GM12864 (cell line): ENCODE data around the gene ZNF182.
A peak's percentile ranks its signal among the peaks of the same experiment; 100 is the strongest.
"Not testable (repeated sequence)": the region's sequence is repeated elsewhere in the genome, so short reads cannot be mapped to it uniquely, and the experiment has no call there.

Experiments
- DNase-seq: peaks from one replicate; pipeline ENCODE4 v3.0.0-alpha.2; 2011; ENCODE audit warnings: low read depth
- H3K4me3 ChIP-seq: 2 replicates; pipeline ENCODE4 v1.5.1; 2011; ENCODE audit warnings: mild to moderate bottlenecking, low read depth, low read length, control low read depth
- TF ChIP-seq, protein P1 (sequence below): IDR thresholded peaks from 2 replicates; pipeline ENCODE4 v1.5.1; 2011; ENCODE audit warnings: low read depth, mild to moderate bottlenecking, moderate library complexity, low read length, control low read depth, inconsistent platforms; ENCODE audit errors: missing control alignments

The ZNF182 gene

DNA sequence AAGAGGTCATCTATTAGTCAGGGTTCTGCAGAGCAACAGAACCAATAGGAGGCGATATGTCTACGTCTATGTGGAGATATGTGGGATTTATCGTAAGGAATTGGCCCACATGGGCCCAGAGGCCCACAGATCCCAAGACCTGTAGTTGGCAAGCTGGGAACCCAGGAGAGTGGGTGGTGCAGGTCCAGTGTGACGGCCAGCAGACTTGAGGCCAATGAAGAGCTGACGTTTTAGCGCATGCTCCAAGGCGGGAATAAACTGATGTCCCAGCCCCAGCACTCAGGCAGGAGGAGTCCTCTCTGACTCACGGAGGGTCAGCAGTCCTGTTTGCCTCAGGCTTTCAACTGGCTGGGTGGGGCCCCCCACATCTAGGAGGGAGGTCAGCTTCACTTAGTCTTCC lies 24.3 kb upstream of the ZNF182 start:
- H3K4me3 ChIP-seq, result no peak overlapping the region
- TF ChIP-seq, protein P1, sequence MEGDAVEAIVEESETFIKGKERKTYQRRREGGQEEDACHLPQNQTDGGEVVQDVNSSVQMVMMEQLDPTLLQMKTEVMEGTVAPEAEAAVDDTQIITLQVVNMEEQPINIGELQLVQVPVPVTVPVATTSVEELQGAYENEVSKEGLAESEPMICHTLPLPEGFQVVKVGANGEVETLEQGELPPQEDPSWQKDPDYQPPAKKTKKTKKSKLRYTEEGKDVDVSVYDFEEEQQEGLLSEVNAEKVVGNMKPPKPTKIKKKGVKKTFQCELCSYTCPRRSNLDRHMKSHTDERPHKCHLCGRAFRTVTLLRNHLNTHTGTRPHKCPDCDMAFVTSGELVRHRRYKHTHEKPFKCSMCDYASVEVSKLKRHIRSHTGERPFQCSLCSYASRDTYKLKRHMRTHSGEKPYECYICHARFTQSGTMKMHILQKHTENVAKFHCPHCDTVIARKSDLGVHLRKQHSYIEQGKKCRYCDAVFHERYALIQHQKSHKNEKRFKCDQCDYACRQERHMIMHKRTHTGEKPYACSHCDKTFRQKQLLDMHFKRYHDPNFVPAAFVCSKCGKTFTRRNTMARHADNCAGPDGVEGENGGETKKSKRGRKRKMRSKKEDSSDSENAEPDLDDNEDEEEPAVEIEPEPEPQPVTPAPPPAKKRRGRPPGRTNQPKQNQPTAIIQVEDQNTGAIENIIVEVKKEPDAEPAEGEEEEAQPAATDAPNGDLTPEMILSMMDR, result no peak
- no peak for DNase-seq

DNA sequence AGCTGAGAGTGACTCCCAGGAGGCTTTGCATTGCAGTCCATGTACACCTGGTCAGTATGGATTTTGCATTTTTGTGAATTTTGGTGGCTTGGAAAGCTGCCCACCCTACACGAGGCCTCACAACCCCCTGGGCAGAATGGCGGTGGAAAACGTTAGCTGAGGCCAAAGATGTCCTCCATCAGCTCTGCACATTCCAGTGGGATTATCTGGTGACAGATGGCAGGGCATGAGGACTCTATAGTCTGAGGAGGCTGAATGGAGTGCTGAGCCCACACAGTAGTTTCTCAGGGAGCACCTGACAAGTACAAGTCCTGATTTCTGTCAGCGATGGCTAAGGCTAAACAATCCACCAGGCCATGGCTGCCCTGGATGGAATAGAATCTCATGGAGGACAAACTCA lies 23.8 kb upstream of the ZNF182 start:
- DNase-seq, result not testable (repeated sequence)

DNA sequence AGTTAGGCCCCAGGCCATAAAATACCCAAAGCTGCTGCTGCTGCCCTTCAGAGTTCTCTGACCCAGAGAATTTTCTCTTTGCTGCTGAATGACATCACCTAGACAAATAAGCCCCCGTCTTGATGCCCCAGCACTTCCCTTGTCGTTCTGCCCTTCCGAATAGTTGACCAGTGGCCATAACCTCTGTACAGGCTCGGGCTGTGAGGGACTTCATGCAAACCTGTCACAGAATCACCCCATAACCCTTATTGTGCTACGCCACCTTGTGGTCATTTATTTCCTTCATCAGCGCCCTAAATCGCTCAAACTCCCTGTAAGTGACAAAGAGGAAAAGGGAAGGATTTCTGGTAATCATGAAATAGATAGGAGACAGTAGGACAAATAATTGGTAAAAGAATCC lies 21.8 kb upstream of the ZNF182 start:
- TF ChIP-seq, protein P1, result peak; percentile 42
- no peak for DNase-seq
- no peak overlapping the region for H3K4me3 ChIP-seq

More for the DNA sequence above, 23.8 kb upstream of the ZNF182 start:
- not testable (repeated sequence) for H3K4me3 ChIP-seq

DNA sequence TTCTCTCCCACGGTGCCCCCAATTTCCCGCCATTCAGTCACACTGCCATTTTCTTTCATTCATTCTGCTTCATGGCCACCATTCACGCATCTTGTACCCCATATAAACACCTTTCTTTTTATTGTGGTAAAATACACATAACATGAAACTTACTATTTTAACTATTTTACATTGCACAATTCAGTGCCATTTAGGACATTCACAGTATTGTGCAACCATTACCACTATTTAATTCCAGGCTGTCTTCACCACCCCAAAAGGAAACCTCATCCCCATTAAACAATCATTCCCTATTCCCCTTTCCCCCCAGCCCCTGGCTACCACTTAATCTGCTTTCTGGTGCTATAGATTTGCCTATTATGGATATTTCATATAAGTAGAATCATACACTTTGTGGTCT lies 18.9 kb upstream of the ZNF182 start:
- no peak for DNase-seq
- no peak overlapping the region for H3K4me3 ChIP-seq
- TF ChIP-seq, protein P1, result no peak

DNA sequence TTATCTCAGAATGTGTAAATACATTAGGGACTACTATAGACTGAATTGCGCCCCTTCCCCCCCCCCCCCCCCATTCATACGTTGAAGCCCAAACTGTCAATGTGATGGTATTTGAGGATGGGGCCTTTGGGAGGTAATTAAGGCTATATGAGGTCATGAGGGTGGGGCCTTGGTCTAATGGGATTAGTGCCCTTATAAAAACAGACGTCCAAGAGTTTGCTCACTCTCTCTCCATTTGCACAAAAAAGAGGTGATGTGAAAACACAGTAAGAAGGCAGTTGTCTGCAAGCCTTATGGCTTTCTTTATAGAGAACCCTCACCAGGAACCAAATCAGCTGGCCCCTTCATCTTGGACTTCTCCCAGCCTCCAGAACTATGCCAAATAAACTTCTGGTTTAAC lies 18.3 kb upstream of the ZNF182 start:
- no peak overlapping the region for H3K4me3 ChIP-seq

DNA sequence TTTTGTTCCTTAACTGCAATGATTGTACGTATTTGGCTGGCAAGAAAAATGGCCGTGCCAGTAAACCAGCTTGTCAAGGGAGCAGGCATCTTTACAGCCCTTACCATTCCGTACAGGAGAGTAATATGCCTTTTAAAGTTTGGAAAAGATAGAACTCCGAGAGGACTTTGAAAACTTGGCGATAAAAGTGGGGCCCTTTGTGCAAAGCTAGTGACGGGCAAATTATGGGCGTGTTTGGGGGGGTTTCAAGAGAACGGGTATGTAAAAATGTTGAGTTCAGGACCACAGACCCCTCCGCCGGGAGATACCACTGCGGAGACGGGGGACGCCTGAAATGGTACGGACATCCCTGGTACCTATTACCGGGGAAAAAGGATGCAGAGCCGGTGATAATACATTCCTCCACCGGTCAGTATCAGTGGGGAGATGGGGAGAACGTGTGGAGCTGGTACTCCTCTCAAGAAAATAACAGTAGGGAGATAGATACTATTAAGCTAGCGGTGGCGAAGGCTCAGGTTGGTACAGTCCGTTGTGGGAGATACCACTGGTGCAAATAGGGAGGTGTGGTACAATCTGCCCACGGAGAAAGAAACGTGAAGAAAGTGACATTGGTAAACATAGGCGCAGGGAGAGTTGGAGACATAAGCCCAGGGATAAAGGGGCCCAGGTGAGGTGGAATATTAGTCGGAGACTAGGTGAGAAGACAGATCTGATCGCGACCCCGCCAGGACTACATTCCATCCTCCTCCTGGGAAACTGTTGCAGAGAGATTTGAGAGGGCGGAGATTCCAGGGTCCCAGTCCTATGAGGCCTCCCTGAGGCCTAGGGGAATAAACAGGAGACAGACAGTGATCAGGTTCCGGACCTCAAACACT lies 17.5 kb upstream of the ZNF182 start:
- DNase-seq, result peak; percentile 76
- TF ChIP-seq, protein P1, result no peak
- H3K4me3 ChIP-seq, result peak overlapping the region; percentile 65

More for the DNA sequence above, 18.3 kb upstream of the ZNF182 start:
- no peak for DNase-seq
- TF ChIP-seq, protein P1, result no peak

DNA sequence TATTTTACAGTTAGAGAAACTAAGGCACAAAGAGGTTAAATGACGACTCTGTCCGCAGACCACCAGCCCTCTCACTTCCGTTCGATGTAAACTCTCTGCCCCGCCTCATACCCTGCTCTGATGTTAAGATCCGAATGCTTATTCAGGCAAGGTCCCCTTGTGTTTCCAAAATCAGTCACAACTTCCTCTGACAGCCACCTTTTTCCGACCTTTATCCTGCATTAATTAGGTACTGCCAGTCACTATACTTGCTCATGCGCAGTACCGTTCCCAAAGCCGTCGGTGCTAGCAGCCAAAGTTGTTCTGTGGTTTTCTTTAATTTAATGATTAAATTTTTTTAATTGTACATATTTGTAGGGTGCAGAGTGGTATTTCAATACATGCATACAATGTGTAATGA lies 16.7 kb upstream of the ZNF182 start:
- peak overlapping the region; percentile 5; the same call in 1 of the 2 replicates for H3K4me3 ChIP-seq
- DNase-seq, result not testable (repeated sequence)

DNA sequence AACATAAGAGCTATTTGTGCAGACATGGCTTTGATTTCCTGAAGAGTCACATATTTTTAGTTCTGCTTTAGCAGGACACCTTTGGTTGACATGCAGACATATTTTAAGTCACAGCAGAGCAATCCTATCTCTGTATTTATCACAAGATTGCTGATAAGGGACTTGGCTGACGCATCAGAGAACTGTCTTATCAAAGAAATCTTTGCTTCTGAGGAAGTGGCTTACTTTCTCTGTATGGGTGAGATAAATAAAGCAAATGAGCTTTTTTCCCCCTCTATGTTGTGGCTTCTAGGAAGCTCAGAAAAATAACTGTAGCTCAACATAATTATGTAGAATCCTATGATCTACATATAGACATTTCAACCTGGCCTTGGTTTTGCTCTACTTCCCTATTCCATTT lies 16.1 kb upstream of the ZNF182 start:
- not testable (repeated sequence) for H3K4me3 ChIP-seq, DNase-seq

DNA sequence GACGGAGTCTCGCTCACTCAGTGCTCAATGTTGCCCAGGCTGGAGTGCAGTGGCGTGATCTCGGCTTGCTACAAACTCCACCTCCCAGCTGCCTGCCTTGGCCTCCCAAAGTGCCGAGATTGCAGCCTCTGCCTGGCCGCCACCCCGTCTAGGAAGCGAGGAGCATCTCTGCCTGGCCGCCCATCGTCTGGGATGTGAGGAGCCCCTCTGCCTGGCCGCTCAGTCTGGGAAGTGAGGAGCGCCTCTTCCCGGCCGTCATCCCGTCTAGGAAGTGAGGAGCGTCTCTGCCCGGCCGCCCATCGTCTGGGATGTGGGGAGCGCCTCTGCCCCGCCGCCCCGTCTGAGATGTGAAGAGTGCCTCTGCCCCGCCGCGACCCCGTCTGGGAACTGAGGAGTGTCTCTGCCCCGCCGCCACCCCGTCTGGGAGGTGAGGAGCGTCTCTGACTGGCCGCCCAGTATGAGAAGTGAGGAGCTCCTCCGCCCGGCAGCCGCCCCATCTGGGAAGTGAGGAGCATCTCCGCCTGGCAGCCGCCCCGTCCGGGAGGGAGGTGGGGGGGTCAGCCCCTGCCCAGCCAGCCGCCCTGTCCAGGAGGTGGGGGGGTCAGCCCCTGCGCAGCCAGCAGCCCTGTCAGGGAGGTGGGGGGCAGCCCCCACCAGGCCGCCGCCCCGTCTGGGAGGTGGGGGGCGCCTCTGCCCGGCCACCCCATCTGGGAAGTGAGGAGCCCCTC lies 13.0 kb upstream of the ZNF182 start:
- DNase-seq, H3K4me3 ChIP-seq: not testable (repeated sequence)

DNA sequence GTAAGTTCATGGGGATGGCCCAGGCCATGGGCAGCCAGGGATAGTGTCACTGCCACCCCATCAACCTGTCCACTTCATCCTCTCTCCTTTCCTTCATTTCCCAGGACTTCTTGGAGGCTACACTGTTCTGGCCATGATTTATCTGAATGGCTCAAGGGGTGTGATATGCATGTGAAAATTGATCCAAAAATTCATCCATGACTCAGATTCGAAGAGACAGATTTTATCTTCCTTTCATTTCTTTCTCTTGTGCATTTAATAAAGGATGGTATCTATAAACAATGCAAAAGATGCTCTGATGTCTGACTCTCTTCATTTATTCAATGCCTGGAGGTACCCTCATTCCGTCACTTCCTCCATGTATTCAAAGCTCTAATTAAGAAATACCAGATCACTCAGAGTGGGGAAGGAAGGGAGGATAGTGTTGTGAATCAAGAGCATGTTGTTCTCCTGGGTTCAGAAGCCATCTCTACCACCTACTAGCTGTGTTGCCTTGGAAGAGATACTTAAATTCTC lies 5.7 kb upstream of the ZNF182 start:
- H3K4me3 ChIP-seq, DNase-seq: not testable (repeated sequence)

DNA sequence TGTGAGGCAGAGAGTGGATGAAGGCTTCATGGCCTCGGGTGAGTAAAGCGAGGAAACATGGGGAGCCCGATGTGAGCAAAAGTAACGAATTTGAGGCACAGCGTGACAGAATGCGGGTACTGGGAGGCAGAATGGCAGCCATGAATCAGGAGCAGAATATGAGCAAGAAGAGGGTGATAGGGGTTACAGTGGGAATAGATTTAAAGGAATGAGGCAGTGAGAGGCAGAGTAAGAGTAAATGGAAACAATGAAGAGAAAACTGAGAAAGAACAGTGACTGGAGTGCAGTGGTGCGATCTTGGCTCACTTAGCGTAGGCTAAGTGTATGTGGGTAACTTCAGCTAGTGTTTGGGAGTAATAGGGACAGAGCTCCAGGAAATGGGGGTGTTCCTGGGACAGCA lies 2.9 kb upstream of the ZNF182 start, which contains the start of gene SPACA5:
Gene SPACA5 (plus strand): TSS at position 301 of the 400 bp plus-strand sequence. CDS start 815 bp downstream, outside the sequence.
- H3K4me3 ChIP-seq, result not testable (repeated sequence)

More for the DNA sequence above, 2.9 kb upstream of the ZNF182 start, which contains the start of gene SPACA5:
- DNase-seq, result not testable (repeated sequence)
